ENCODE results near the gene TRPC4AP.

The TRPC4AP gene

DNA sequence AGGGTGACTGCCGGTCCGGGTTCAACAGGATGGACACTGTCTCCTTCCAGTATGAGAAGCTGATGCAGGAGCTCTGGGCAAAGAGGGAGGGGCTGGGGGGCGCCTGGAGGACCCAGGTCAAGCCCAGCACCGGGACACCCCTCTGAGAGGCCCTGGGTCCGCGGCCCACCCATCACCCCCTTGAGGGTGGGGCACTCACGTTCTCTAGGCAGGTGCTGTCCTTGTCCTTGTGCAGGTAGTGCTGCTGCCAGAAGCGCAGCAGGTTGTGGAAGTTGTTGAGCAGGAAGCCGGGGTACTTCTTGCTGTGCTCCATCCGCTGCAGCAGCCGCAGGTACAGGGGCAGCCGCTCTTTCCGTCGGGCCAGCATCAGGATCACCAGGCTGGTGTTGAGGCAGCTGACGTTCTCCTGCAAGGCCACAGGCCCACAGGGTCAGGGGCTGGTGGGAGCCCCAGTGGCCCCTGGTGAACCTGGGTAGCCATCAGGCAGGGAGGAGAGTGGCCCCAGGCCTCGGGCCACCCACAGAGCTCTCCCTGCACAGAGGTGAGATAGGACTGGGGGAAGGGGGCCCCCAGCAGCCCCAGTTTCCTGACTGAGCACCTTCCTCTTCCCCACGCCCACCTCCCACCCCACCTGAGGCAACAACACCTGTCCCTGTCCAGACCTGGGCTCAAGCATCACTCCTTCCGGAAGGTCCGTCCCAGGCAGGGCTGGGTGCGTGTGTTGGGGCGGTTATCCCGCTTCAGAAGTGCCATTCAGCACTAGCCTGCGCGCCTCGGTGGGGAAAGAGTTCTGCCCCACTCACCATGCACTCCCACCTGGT, 89.2 kb downstream of the TRPC4AP start:
- in situ Hi-C loops (cut with MboI; ENCODE audit: low sequenced_read_pairs) = no loop called here

DNA sequence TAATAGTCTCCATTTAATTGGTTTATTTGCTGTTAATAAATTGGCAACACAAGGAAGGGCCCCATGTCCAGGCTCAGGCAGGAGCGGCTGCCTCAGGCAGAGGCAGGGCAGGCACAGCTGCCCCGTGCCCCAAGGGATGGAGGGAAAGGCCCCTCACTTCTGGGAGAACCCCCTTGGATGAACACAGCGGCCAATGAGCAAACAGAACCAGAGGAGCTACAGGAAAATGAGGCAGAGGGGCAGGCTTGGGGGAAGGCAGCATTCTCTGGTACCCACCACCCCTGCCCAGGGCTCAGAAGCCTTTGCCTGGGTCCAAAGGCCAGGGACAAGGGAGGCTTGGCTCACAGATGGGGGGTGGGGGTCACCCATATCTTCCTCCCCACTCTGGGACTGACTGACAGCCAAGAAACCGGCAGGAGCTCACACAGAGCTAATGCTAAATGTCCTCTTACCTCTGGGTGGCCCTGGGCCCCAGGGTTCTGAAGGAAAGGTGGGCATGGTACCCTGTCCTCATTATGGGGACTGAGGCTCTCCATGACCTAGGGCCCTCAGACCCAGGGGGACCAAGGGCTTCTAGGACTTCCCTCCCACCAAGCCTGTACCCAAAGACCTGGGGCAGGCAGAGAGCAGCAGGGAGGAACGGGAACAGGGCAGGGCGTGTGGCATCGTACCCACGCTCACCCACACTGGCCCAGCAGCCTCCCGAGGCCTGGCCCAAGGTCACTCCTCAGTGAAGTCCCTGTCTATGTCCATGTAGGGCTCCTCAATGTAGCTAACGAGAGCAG, 90.0 kb downstream of the TRPC4AP start:
- in situ Hi-C loops (cut with MboI; ENCODE audit: low sequenced_read_pairs) = no loop called here

DNA sequence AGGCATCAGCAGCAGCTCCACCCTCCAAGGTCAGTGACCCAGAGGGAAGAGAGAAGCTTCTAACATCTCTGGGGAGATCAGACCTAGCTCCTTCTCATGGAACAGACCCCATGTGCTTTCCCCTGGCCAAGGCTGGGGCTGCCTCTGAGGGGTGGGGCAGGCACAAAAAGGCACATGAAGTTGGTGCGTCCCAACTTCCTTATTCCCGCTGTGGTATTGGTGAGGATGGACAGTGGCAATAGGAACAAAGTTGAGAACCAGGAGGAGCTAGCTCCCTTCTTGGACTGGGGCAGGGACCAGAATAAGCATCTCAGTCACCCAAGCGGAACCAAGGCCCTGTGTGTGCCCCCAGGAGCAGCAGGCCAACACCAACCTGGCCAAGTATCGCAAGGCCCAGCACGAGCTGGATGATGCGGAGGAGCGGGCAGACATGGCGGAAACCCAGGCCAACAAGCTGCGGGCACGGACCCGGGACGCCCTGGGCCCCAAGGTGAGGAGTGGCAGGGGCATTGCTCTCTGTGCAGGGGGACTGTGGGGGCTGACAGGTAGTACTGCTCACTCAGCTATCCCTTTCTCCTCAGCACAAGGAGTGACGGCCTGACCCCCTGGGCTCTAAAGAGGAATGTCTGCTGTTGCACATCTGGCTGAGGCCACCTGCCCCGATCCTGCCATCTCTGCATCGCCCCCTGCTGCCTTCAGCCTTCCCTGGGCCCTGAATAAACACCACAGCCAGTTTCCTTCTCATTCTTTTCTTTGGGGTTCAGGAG, 90.8 kb downstream of the TRPC4AP start:
- in situ Hi-C loops (cut with MboI; ENCODE audit: low sequenced_read_pairs) = no loop called here

GRCh38 chr20:35000922-35001595, 91.5 kb downstream of the TRPC4AP start:
- in situ Hi-C loops (cut with MboI; ENCODE audit: low sequenced_read_pairs) = no loop called here

GRCh38 chr20:35000311-35000921, 92.2 kb downstream of the TRPC4AP start:
- in situ Hi-C loops (cut with MboI; ENCODE audit: low sequenced_read_pairs) = no loop called here

DNA sequence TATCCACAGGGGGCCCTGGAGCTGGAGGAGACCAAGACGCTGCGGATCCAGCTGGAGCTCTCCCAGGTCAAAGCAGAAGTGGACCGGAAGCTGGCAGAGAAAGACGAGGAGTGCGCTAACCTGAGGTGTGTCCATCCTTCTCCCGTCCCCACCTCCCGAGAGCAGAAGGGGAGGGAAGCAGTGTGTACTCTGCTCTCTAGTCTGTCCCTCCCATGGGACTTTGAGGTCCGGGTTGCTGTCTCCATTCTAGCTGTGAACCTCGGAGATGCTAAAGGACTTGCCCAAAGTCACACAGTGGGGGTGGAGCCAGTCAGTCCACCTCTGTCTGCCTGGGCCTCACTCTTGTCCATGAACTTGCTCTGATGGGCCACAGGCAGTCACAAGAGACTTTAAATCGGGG, 92.8 kb downstream of the TRPC4AP start:
- in situ Hi-C loops (cut with MboI; ENCODE audit: low sequenced_read_pairs) = no loop called here

- in situ Hi-C loops (cut with MboI; ENCODE audit: low sequenced_read_pairs) = no loop called here
These were observed 93.6 kb downstream of the TRPC4AP start for GRCh38 chr20:34999021-34999451.

DNA sequence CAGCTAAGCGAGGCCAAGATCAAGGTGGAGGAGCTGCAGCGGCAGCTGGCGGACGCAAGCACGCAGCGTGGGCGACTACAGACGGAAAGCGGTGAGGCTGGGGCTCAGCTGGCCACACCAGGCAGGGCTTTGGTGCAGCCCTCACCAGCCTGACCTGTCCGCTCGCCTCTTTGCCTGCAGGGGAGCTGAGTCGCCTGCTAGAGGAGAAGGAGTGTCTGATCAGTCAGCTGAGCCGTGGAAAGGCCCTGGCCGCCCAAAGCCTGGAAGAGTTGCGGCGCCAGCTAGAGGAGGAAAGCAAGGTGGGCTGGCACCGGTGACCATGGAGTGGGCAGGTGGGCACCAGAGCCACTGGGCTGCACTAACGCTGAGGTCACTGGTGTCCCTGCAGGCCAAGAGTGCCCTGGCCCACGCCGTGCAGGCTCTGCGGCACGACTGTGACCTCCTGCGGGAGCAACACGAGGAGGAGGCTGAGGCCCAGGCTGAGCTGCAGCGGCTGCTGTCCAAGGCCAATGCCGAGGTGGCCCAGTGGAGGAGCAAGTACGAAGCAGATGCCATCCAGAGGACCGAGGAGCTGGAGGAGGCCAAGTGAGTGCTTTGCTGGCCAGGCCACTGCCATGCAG, 94.2 kb downstream of the TRPC4AP start:
- in situ Hi-C loops (cut with MboI; ENCODE audit: low sequenced_read_pairs) = no loop called here

DNA sequence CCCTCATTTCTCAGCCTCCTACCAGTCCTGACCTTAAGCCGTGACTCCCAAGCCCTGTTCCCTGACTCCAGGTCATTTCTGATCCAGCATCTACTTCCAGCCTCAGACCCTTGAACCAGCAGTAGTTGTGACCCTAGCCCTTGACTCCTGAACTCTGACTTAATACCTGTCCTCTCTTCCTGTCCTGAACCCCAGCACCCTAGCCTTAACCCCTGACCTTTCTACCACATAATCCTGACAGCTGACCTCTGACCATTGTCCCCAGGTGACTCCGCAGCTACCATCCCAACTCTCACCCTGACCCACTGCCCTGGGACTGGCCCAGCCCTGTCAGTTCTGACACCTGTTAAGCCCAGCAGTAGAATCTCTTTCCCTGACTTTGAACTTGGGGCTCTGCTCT, 94.8 kb downstream of the TRPC4AP start:
- in situ Hi-C loops (cut with MboI; ENCODE audit: low sequenced_read_pairs) = no loop called here

GRCh38 chr20:34997131-34997561, 95.5 kb downstream of the TRPC4AP start:
- in situ Hi-C loops (cut with MboI; ENCODE audit: low sequenced_read_pairs) = no loop called here

GRCh38 chr20:34996243-34997028, 96.2 kb downstream of the TRPC4AP start:
- in situ Hi-C loops (cut with MboI; ENCODE audit: low sequenced_read_pairs) = no loop called here

- in situ Hi-C loops (cut with MboI; ENCODE audit: low sequenced_read_pairs) = no loop called here
These were observed 96.9 kb downstream of the TRPC4AP start for GRCh38 chr20:34995696-34996095.

DNA sequence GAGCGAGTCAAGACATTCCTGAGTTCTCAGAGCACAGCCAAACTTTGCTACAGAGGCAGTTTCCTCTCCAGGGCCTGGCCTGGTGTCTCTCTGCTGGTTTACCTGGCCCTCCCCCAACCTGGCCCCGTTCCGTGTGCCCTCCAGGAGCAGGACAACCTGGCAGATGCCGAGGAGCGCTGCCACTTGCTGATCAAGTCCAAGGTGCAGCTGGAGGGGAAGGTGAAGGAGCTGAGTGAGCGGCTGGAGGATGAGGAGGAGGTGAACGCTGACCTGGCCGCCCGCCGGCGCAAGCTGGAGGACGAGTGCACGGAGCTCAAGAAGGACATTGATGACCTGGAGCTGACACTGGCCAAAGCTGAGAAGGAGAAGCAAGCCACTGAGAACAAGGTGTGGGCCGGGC, 97.4 kb downstream of the TRPC4AP start:
- in situ Hi-C loops (cut with MboI; ENCODE audit: low sequenced_read_pairs) = no loop called here

- in situ Hi-C loops (cut with MboI; ENCODE audit: low sequenced_read_pairs) = no loop called here
These were observed 98.0 kb downstream of the TRPC4AP start for GRCh38 chr20:34994509-34995131.

DNA sequence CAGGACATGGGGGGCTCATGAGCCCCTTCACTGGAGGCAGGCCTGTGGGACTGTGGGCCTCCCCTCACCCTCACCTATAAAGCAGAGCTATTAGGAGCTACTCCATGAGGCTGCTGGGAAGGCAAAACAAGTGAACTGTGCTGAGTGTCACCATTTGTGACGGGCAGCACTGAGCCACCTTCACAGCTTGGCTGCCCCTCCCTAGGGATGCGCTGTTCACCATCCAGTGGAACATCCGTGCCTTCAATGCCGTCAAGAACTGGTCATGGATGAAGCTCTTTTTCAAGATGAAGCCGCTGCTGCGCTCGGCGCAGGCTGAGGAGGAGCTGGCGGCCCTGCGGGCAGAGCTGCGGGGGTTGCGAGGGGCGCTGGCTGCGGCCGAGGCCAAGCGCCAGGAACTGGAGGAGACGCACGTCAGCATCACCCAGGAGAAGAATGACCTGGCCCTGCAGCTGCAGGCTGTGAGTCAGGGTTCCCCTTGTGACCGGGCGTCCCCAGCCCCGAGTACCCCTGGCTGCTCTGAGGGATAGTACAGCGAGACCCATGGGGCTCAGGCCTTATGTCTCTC, 98.6 kb downstream of the TRPC4AP start:
- in situ Hi-C loops (cut with MboI; ENCODE audit: low sequenced_read_pairs) = no loop called here

- in situ Hi-C loops (cut with MboI; ENCODE audit: low sequenced_read_pairs) = no loop called here
These were observed 99.7 kb downstream of the TRPC4AP start for GRCh38 chr20:34992751-34993417.

- in situ Hi-C loops (cut with MboI; ENCODE audit: low sequenced_read_pairs) = no loop called here
These were observed 101.9 kb downstream of the TRPC4AP start for GRCh38 chr20:34990661-34991214.

DNA sequence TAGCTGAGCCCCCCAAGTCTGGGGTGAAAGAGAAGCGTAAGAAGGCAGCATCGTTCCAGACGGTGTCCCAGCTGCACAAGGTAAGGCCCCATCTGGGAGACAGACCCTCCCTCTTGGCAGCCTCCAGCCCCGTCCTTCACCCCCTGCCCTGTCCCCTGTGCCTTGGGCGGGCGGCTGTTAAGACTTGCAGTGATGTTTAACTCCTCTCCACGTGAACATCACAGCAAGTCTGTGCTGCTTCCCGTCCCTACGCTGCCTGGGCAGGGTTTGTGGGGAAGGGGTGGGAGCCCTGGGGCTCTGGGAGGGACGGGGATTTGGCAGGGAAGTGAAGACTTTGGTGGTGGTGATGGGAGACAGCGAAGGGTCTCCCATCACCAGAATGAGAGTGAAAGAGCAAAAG, 102.4 kb downstream of the TRPC4AP start:
- in situ Hi-C loops (cut with MboI; ENCODE audit: low sequenced_read_pairs) = no loop called here
